ENCODE measurements around the gene MALL.
"Not testable (repeated sequence)": the region's sequence is repeated elsewhere in the genome, so short reads cannot be mapped to it uniquely, and the experiment has no call there.

GRCh38 chr2:110090164-110090563 lies 25.5 kb downstream of the MALL start:
- TF ChIP-seq, protein P1, sequence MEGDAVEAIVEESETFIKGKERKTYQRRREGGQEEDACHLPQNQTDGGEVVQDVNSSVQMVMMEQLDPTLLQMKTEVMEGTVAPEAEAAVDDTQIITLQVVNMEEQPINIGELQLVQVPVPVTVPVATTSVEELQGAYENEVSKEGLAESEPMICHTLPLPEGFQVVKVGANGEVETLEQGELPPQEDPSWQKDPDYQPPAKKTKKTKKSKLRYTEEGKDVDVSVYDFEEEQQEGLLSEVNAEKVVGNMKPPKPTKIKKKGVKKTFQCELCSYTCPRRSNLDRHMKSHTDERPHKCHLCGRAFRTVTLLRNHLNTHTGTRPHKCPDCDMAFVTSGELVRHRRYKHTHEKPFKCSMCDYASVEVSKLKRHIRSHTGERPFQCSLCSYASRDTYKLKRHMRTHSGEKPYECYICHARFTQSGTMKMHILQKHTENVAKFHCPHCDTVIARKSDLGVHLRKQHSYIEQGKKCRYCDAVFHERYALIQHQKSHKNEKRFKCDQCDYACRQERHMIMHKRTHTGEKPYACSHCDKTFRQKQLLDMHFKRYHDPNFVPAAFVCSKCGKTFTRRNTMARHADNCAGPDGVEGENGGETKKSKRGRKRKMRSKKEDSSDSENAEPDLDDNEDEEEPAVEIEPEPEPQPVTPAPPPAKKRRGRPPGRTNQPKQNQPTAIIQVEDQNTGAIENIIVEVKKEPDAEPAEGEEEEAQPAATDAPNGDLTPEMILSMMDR (IDR thresholded peaks at IDR 0.05), result not testable (repeated sequence)
- not testable (repeated sequence) for TF ChIP-seq EZH2, EZH2phosphoT487 (IDR thresholded peaks at IDR 0.05)

Measured in neural progenitor cell (in vitro differentiated cells).